Testis (tissue), 3 donors: ENCODE data around the gene RNF212. TPM values are rescaled to one million over a fixed set of nuclear protein-coding genes. Genes with fewer than 3 reads are reported as not detected.

ENCODE experiments used
- DNase-seq: peaks from one replicate; pipeline ENCODE4 v3.0.0-alpha.2; 2019
- H3K27ac ChIP-seq, 2 donors: fragments of 200-600 bp; sonication (generic); one replicate each; pipeline ENCODE4 v1.5.1; 2019
- H3K27me3 ChIP-seq: fragments of 200-600 bp; sonication (generic); one replicate; pipeline ENCODE4 v1.5.1; 2019
- H3K36me3 ChIP-seq: fragments of 200-600 bp; sonication (generic); one replicate; pipeline ENCODE4 v1.5.1; 2017; ENCODE audit warnings: low read depth; ENCODE audit errors: missing control alignments
- H3K4me1 ChIP-seq: fragments of 200-600 bp; sonication (generic); one replicate; pipeline ENCODE4 v1.5.1; 2019
- H3K4me3 ChIP-seq, 2 donors: fragments of 200-600 bp; sonication (generic); one replicate each; pipeline ENCODE4 v1.5.1; 2017 to 2019
- H3K9me3 ChIP-seq: fragments of 200-600 bp; sonication (generic); one replicate; pipeline ENCODE4 v1.5.1; 2017
- CTCF ChIP-seq, 3 experiments: fragments of 450-650 bp in 2 of 3; fragments of 200-600 bp in 1 of 3; sonication (generic) in 1 of 3; IDR thresholded peaks; one replicate each; pipeline ENCODE4 v1.5.1; 2016 to 2019; ENCODE audit warnings: antibody characterized with exemption in 3 of 3, mild to moderate bottlenecking in 2 of 3, moderate library complexity in 1 of 3
- POLR2A ChIP-seq: fragments of 450-650 bp; IDR thresholded peaks from one replicate; pipeline ENCODE4 v1.6.1; 2017; ENCODE audit warnings: antibody characterized with exemption, mild to moderate bottlenecking, moderate library complexity
- WGBS, 2 donors: methylation state at CpG; one replicate each; pipeline ENCODE4 v1.1.5; 2018; 5-methylcytosine and 5-hydroxymethylcytosine counted together
- intact Hi-C: fragments of 100-400 bp; cut with DNase I; formaldehyde crosslinking; loops from one replicate; pipeline ENCODE4 v1.15.1; 2023; ENCODE audit warnings: low total_unique reads
- polyA plus RNA-seq: library from polyadenylated mRNA; stranded (reverse); fragments of 350-450 nt; fragmentation: Illumina TruSeq; extraction: RNeasy Lipid Tissue Mini Kit (QIAGEN cat#74804); gene quantifications from one replicate; pipeline ENCODE4 v1.2.3, GENCODE V29; 2014; ENCODE audit warnings: low read depth, low replicate concordance; ENCODE audit not compliant: insufficient read depth
- total RNA-seq, 2 donors: library from RNA; depleted of rRNA; stranded (reverse); fragments of >200 nt; gene quantifications; one replicate each; pipeline ENCODE4 v1.2.3, GENCODE V29; 2016

RNF212 gene
- total and polyA plus RNA-seq, 3 donors from 2014 or later, result 21.0 to 40.3 (median 33.6) TPM

GRCh38 chr4:1039493-1040343, 73.6 kb downstream of the RNF212 start:
- intact Hi-C loops, result no loop called here
- no peak for TF ChIP-seq CTCF (IDR thresholded peaks at IDR 0.05)
- no peak for TF ChIP-seq POLR2A
- H3K4me1 ChIP-seq, result peaks cover 21% of the 10 kb centered on the region
- peak overlapping the region in 1 of 2 donors; percentile 64 for H3K27ac ChIP-seq
- no peak overlapping the region for H3K4me3 ChIP-seq
- no peaks in the 10 kb centered on the region for H3K9me3 ChIP-seq
- WGBS, 2 donors, result 23 to 61% methylated on average over 8 to 20 of the region's 20 CpGs
- no peaks in the 10 kb centered on the region for H3K36me3 ChIP-seq
- no peak for DNase-seq
- no peaks in the 10 kb centered on the region for H3K27me3 ChIP-seq

GRCh38 chr4:1038948-1039492, 74.3 kb downstream of the RNF212 start:
- Histone ChIP-seq H3K36me3 (no peaks in the 10 kb centered on the region), H3K4me3 (no peak overlapping the region), H3K4me1 (peaks cover 27% of the 10 kb centered on the region), H3K27ac (no peak overlapping the region), H3K27me3 (no peaks in the 10 kb centered on the region), H3K9me3 (no peaks in the 10 kb centered on the region)
- 63 to 80% methylated on average over 7 to 16 of the region's 16 CpGs for WGBS, 2 donors
- no peak for TF ChIP-seq CTCF (IDR thresholded peaks at IDR 0.05)
- no peak for TF ChIP-seq POLR2A
- intact Hi-C loops, result no loop called here
- DNase-seq, result no peak

GRCh38 chr4:1036976-1037810, 76.2 kb downstream of the RNF212 start:
- WGBS, 2 donors, result 85% methylated on average over 22 of the region's 26 CpGs; no CpG with 5 or more reads in 1 of the 2 donors
- H3K4me1 ChIP-seq, result peaks cover 21% of the 10 kb centered on the region

DNA sequence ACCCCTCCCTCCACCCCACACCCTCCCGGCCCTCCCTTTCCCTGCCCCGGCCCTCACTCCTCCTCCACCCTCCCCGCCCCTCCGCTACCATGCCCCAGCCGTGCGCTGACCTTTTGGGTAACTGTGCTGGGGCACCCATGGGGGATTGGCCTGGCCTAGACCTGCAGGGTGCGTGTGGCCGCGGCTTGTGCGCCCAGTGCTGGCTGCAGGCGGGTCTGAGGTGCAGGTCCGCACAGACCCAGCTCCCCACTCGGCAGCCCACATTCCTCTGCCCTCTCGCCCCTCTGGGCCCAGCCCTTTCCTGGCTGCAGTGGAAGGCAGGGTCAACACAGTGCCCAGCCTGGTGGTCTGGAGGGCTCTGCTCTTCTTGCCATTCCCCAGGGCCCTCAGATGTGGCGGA, 77.3 kb downstream of the RNF212 start:
- Histone ChIP-seq H3K9me3 (no peaks in the 10 kb centered on the region), H3K4me1 (peaks cover 21% of the 10 kb centered on the region), H3K27ac (no peak overlapping the region), H3K36me3 (no peaks in the 10 kb centered on the region), H3K27me3 (no peaks in the 10 kb centered on the region), H3K4me3 (no peak overlapping the region)
- intact Hi-C loops, result no loop called here
- DNase-seq, result no peak
- 74 to 93% methylated on average over 7 to 14 of the region's 15 CpGs for WGBS, 2 donors
- TF ChIP-seq POLR2A, result no peak
- TF ChIP-seq CTCF (IDR thresholded peaks at IDR 0.05), result no peak

More at GRCh38 chr4:1036976-1037810, 76.2 kb downstream of the RNF212 start:
- intact Hi-C loops, result no loop called here
- Histone ChIP-seq H3K27me3 (no peaks in the 10 kb centered on the region), H3K4me3 (no peak overlapping the region), H3K27ac (no peak overlapping the region), H3K9me3 (no peaks in the 10 kb centered on the region), H3K36me3 (no peaks in the 10 kb centered on the region)
- TF ChIP-seq POLR2A (no peak), CTCF (IDR thresholded peaks at IDR 0.05) (no peak)
- no peak for DNase-seq
